ENCODE results near the gene ZNF292.
"Not testable (repeated sequence)": the region's sequence is repeated elsewhere in the genome, so short reads cannot be mapped to it uniquely, and the experiment has no call there.

ZNF292 gene

DNA sequence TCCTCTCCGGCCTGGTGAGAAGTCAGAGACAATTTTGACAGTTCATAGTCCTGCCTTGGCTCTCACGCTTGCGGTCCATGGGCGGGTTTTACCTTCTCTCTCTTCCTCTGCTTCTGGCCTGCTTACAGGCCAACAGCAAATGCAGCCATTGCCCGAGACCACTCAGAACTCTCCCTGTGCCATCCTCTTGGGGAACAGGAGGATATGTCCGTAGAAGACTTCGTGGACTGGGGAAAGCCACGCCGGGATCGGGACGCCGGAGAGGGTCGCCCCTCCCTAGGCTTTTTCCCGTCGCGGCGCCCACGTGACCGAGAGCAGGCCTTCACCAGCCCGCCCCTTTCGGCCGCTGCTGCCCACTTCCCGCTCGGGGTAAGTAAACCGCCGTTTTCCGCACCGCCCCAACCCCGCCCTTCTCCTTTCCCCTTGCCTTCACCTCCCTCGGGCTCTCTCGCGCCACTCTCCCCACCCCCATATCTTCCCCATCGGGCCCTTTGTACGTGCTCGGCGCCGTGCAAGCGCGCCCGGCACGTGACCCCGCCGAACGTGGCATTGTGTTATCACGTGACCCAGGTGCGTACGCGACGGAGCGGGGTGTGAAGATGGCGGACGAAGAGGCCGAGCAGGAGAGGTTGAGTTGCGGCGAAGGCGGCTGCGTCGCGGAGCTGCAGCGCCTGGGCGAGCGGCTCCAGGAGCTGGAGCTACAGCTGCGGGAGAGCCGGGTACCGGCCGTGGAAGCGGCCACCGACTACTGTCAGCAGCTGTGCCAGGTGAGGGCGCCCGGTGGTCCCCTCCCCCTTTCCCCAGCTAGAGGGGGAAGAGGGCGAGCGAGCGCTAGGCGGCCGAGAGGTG lies at the start of gene ZNF292:
TSS of gene ZNF292 (plus strand) at position 573 of the 849 bp plus-strand sequence. CDS start at position 600, 27 bp downstream.
- DNase-seq = peak; percentile 91

DNA sequence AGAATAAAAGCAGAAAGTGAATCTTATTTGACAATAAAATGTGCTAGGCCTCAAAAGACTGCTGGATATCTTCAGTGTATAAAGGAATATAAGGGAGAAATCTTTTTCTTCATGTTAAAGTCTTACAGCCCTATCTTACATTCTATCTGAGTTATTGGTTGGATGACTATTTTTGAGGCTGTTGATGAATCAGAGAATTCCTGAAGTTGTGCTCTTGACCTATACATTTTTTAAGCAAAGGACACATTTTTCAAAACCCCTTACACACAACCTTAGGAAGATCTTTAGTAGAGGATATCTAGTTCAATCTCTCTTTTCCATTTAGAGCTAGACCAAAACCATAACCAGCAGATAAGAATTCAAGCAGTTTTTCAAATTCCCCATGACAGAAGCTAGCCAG lies 49.5 kb upstream of the ZNF292 start:
- no peak for DNase-seq

DNA sequence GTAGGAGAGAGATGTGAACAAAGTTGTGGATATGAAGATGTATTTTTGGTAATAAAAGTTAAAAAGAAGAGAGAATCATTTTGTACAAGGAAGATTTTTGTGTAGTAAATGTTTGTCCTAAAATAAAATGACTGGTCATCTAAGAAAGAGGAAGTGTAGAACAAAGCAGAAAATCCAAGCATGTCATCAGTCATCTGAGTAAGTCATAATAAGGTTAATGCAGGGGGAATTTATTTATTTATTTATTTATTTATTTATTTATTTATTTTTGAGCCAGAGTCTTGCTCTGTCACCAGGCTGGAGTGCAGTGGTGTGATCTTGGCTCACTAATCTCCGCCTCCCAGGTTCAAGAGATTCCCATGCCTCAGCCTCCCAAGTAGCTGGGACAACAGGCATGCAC lies 44.7 kb upstream of the ZNF292 start:
- no peak for DNase-seq

DNA sequence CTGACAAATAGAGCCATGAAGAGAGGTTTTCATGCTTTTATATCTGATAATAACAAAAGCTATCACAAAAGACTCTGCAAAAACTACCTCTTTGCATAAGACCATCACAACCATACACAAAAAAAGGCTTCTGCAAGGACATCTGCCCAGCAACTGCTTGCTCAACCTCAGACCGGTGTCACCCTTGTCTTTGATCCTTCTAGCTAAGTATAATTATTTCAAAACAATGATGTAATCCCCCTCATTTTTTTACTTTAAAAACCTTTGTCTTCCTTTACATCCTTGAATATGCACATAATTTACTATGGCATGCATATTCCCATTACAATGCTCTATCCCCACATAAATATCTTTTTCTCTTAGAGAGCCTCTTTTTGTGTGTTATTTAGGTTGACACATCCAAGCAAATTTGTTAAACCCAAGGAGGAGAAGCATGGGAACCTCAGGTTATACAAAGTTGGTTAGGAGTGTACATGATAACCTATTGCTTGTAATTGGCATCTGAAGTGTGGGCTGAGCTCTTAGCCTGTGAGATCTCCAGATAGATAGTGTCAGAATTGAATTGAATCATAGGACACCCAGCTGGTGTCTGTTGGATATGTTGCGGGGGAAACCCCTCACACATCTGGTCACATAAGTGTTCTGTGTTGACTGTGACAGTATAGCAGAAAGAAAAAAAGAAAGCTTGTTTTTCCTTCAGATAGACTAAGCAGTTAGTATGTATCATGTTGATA lies 39.8 kb upstream of the ZNF292 start:
- no peak for DNase-seq

DNA sequence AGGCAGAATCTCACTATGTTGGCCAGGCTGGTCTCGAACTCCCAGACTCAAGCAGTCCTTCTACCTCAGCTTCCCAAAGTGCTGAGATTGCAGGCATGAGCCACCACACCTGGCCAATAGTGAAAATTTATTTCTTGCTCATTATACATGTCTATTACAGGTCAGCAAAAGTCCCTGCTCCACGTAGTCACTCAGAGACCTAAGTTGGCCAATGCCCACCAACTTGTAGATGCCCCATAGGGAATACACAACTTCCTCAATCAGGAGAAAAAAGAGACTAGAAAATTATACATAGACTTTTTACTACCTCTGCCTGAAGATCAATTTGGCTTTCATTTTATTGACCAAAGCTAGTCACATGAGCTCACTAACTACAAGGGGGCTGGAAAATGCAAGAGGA lies 38.4 kb upstream of the ZNF292 start:
- no peak for DNase-seq

DNA sequence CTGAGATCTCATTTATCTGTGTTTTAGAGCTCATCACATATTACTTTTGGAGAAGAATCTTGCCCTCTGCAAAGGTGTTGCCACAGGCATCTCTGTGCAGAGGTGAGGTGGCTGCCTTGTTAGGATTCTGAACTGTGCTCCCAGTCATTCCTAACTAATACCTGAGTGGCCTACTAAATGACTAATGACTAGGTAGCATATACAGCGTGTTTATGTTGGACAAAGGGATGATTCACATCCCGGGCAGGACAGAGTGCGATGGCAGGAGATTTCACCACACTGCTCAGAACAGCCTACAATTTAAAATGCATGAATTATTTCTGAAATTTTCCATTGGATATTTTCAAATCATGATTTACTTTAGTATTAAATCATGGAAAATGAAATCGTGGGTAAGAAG lies 37.3 kb upstream of the ZNF292 start:
- DNase-seq = no peak

DNA sequence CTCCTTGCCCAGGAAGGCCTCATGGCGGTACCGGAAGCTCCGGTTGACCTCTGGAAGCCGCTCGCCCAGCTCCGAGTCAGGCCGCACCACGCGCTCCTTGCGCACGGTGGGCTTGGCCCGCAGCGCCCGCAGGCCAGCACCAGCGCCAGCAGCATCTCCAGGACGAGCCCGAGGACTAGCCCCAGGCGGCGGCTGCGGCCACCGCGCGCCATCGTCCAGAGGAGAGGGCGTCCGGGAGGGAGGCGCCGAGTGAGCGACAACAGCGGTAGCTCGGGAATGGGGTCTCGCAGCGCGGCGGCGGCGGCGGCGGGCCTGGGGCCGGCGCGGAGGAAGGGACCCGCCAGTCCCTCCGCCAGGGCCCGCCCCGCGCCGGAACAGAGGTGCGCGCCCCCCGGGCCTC lies 32.9 kb upstream of the ZNF292 start:
- DNase-seq = no peak

DNA sequence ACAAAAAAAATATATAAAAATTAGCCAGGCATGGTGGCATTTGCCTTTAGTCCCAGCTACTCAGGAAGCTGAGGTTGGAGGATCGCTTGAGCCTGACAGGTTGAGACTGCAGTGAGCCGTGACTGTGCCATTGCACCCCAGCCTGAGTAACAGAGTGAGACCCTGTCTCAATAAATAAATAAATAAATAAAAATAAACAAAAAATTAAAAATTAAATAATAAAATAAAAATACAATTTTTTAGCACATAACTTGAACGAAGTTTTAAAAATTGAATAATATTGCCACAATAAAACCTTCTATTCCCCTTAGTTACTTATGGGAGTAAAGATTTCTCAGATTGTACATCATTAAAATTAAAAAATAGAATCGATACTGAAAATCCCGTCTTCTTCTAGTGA lies 31.3 kb upstream of the ZNF292 start:
- DNase-seq = no peak

DNA sequence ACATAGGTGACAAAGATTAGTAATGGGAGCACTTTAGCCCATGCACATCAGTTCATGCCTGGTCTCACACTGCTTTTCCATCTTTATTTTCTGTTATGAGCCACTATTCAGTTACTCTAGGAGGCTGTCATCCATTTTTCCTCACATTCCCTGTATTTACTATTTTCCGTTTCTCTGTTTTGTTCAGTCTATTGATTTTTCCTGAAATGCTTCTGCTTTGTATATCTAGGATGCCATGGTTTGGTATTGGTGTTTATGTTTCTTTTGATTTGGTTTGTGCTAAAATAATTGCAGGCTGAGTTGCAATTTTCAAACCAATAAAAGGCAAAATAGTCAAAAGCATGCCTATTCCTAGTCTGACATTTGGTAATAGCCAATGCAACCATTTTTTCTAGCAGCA lies 28.9 kb upstream of the ZNF292 start:
- no peak for DNase-seq

DNA sequence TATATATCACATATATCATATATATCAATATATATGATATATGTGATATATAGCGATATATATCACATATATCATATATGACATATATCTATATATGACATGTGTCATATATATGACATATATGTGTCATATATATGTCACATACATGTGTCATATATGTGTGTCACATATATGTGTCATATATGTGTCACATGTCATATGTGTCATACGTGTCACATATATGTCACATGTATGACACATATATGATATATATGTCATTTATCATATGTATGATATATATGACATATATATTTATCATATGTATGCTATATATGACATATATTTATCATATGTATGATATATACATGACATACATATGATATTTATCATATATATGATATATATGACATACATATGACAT lies 27.6 kb upstream of the ZNF292 start:
- DNase-seq = no peak

DNA sequence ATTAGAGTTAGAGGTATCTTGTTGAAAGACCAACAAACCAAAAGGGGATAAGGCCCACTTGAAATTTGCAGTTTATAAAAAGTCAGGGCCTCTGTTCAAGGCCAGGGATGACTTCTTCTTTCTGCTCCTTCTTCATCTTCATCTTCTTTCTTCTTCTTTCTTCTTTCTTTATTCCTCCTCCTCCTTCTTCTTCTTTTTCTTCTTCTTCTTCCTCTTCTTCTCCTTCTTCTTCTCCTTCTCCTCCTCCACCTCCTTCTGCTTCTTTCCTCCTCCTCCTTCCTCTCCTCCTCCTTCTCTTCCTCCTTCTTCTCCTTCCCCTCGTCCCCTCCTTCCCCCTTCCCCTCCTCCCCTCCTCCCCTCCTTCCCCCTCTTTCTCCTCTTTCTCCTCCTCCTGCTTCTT lies 18.4 kb upstream of the ZNF292 start:
- no peak for DNase-seq

DNA sequence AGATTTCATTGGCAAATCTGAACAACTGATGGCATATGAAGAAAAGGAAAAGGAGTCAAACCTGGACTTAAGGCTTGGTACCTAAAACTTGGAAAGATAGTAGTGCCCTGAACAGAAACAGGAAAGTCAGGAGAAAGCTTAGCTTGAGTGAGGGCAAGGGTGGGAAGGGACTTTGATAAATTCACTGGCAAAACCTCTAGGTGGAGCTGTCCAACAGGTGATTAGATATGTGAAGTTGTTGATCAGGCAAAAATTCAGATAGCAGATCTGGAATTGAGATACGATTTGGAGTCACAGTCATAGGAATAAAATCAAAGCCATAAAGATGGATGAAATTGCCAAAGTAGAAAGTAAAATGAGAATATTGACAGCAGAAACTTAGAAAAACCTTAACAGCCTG lies 16.1 kb upstream of the ZNF292 start:
- DNase-seq = peak; percentile 36

DNA sequence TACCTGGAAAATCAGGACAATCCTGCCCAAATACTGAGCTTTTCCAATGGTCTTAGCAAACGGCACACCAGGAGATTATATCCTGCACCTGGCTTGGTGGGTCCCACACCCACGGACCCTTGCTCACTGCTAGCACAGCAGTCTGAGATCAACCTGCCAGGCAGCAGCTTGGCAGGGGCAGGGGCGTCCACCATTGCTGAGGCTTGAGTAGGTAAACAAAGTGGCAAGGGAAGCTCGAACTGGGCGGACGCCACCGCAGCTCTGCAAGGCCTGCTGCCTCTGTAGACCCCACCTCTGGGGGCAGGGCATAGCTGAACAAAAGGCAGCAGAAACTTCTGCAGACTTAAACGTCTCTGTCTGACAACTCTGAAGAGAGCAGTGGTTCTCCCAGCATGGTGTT lies 15.4 kb upstream of the ZNF292 start:
- DNase-seq = not testable (repeated sequence)

DNA sequence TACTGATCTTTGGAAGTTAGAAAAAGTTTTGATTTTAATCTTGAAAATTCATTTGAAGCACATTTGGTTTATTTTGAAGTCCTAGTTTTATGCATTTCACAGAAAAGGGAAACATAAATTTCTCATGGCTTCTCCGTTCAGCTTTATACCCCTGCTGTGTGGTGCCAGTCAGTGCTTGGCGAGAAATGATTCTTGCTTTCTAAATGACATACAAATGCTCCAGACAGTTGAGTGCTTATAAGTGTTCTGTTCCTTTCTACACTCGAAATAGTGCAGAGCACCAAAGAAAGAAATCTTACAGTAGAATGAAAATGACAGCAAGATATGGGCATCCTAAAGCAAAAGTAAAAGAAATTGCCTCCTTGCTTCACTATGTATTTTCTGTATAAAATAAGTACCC lies 9.0 kb upstream of the ZNF292 start:
- DNase-seq = no peak

DNA sequence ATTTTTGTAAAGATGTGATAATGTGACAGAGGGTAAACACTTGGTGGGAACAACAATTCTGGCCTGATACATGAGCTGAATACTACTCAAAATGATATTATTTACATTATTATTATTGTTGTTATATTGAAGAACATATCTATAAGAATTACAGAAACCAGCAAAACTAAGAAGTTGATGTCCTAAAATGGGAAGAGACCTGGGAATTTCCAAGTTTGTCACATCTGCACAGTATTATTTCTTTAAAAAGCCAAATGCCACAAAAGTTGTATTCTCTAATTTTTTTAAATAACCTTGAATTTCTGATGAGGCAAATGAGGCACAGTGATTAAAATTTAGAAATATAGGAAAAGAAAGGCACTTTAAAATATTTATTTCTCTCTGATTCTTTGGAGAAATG lies 5.0 kb upstream of the ZNF292 start:
- no peak for DNase-seq

DNA sequence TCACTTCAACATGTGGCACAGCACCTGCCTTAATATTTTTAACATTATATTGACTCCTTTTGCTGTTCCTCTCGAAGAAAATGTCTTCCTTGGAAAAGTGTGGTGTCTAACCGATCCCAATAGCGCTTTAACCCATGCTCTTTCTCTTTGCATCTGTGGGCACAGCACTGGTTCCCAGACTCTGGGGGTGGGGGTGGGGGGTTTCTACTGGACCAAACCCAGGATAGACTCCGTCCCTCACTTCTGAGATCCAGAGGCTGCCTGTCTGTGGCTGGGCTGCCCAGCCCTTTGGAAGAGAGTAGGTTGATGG lies 3.9 kb upstream of the ZNF292 start:
- DNase-seq = no peak

DNA sequence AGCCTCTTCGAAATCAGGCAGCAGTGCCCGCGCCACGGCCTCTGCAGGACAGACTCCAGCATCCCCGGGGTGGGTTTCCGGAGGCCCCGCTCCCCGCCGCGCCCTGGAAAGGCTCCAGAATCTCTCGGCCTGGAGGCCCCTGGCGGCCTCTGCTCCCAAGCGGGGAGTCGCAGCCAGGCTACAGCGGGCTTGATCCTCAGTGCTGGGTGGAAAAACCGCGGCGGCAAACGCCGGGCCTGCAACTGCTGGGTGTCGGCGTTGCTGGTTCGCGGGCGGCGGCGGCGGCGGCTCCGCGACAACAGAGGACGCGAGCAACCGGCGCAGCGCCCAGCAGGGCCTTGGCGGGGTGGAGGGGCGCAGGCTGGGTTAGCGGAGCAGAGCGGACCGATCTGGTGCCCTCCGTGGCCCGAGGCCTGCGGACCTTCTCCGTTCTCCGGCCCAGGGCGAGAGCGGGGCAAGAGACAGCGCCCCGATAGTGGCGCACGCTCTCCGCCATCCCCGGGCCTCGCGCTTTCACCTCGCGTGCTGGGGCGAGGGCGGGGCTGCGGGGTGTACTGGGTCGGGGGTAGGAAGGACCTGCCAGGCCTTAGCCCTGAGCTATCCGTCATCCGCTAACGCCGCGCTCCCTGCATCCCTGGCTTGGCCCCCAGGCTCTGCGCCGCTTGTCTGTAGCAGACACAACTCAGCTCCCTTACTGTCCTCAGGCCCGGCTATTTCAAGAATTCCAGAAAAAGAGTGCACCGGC lies 3.4 kb upstream of the ZNF292 start:
- DNase-seq = peak; percentile 55

DNA sequence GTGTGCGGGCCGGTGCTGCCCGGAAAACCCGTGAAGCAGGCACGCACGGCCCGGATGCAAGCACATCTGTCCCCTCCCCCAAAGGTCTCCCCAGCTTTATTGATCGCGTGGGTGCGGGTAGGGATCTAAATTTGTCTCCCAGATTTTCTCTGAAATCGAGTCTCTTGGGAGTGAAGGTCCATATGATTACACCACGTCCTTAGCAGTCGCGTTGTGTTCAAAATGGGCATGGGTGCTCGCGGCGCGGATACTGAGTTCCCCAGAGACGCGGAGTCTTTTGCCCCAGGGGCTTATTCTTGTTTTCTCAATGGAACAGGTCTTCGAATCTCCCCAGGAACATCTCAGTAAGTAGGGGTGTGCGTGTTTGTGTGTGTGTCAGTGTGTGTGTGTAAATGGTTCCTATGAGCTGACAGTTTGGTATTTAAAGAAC lies 2.8 kb upstream of the ZNF292 start:
- no peak for DNase-seq

DNA sequence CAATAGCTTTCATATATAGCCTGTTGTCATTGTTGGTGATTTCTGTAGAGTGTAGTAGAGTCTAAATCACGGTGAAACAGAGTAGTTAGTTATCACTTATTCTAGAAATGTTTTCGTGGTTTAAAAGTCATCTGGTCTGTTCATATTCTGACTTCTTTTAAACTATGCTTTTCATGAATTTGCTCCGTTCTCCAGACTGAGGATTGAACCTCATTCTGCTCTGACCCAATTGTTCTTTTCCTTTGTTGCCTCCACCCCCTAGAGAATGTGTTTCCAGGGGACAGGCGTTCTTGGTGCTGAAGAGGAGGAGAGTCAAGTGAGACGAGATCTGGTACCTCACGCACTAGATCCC lies 748 bp upstream of the ZNF292 start:
- DNase-seq = no peak

DNA sequence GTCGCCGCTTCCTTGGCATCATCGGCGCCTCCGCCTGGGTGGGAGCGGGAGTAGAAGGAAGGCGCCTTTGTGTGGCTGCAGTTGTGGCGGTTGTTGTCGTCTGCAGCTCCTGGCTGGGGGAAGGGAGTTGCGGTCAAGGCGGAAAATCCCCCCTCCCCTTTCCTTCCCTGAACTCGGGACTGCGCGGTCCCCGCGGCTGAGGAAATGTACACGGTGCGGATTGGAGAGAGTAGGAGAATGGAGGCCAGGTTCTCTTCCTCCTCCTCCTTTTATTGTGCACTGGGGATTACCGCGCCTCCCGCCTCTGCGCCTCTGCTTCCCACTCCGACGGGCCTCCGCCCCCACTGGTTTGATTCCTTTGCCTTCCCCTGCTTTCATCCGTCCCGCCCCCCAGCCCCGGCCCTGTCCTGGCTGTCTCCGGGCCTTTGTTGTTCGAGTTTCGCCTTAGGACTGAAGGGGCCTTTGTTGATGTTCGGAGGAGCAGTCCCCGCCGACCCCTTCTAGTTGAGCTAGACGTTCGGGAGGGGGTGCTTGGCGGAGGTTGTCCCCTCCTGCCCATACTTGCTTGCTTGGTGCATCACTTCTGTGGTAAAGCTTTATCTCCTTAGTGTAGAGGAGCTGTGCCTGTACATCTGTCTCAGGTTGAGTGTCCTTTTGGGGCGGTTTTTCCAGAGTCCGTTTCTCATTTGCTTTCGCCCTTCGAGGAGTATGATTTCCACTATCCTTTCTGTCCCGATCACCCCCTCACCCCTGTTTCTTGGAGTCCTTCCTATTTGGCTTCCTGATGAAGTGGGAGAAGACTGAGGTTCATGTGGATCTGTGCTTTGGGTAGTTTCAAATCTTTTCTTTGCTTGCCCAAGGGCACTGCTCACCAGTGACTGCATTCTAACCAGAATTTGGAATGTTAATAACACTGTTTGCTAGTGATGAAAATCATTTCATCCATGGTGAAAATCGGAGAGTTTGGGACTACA lies 764 bp downstream of the ZNF292 start:
- DNase-seq = peak; percentile 38

DNA sequence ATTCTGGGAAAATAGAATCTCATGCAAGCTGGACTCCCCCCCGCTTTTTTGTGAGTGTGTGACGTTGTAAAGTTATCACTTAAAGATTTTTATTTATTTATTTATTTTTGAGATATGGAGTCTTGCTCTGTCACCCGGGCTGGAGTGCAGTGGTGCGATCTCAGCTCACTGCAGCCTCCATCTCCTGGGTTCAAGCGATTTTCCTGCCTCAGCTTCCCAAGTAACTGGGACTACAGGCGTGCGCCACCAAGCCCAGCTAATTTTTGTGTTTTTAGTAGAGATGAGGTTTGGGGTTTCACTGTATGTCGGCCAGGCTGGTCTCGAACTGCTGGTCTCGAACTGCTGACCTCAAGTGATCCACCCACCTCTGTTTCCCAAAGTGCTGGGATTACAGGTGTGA lies 2.2 kb downstream of the ZNF292 start:
- not testable (repeated sequence) for DNase-seq

DNA sequence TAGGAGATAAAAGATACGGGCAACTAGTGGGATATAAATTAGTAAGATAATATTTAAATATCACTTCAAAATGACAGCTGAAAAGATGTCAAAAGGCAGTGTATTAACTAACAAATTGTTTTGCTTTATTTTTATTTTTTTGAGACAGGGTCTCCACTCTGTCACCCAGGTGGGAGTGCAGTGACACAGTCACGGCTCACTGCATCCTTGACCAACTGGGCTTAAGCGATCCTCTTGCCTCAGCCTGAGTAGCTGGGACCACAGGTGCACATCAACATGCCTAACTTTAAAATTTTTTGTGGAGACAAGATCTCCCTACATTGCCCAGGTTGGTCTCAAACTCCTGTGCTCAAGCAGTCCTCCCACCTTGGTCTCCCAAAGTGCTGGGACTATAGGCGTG lies 5.9 kb downstream of the ZNF292 start:
- DNase-seq = no peak

DNA sequence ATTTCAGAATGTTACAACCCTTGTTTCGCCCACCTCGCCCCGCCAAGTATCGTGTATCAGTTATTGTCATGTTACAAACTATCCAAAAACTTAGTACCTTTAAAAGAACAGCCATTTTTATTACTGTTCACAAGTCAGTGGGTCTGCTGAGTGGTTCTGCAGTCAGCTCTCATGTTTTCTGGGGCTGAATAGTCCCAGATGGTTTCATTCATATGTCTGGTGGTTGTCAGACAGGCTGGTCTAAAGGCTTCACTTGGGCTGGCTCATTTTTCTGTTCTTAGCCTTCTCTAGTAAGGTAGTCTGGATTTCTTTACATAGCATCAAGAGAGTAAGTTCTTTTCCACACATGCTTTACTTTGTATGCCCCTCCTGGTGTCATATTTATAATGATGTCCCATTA lies 8.6 kb downstream of the ZNF292 start:
- no peak for DNase-seq
